IMR-90 (cell line): Measurements from ENCODE around the gene ZNF654. TPM values are rescaled to one million over a fixed set of nuclear protein-coding genes. Genes with fewer than 3 reads are reported as not detected.
A peak's percentile ranks its signal among the peaks of the same experiment; 100 is the strongest.

ENCODE experiments used
- ATAC-seq: fragments of 200-7000 bp; cut with Tn5 transposase; 2 replicates; pipeline ENCODE4 v1.9.1; 2020; ENCODE audit warnings: low read depth, mild to moderate bottlenecking, moderate library complexity
- BruUV-seq: library from RNA; stranded (reverse); fragments of 400-500 nt; replicated peaks from 2 replicates; lab custom pipeline; 2021; lab: Mats Ljungman, UMichigan
- CTCF ChIA-PET: fragments of 300-600 bp; formaldehyde crosslinking; extraction: SDS; loops from one replicate; lab custom pipeline; 2021; ENCODE audit warnings: antibody characterized with exemption; lab: Yijun Ruan, JAX
- POLR2A ChIA-PET: fragments of 300-600 bp; sonication (Branson Sonifier 250); formaldehyde crosslinking; loops from one replicate; lab custom pipeline; 2022; ENCODE audit warnings: antibody characterized with exemption; ENCODE audit not compliant: unreplicated experiment; lab: Charles Lee
- DNase-seq: peaks from one replicate; pipeline ENCODE4 v3.0.0; 2013
- H2AFZ ChIP-seq: replicated peaks from 2 replicates; pipeline ENCODE3; 2013; ENCODE audit warnings: low read length, mild to moderate bottlenecking; ENCODE audit not compliant: poor library complexity
- H2AK5ac ChIP-seq: 2 replicates; pipeline ENCODE4 v1.6.1; 2013; ENCODE audit warnings: low read depth, low read length, inconsistent platforms
- H2AK9ac ChIP-seq: replicated peaks from 2 replicates; pipeline ENCODE3; 2013; ENCODE audit warnings: mild to moderate bottlenecking, low read depth, low read length, moderate library complexity; ENCODE audit not compliant: poor library complexity
- H2BK120ac ChIP-seq: 2 replicates; pipeline ENCODE4 v1.6.1; 2013; ENCODE audit warnings: low read depth, low read length, inconsistent platforms
- H2BK15ac ChIP-seq: 3 replicates; pipeline ENCODE4 v1.6.1; 2013; ENCODE audit warnings: low read depth, low read length, inconsistent platforms
- H2BK20ac ChIP-seq: 2 replicates; pipeline ENCODE4 v1.6.1; 2013; ENCODE audit warnings: low read depth, mild to moderate bottlenecking, inconsistent platforms, low read length, moderate library complexity
- H2BK5ac ChIP-seq: 2 replicates; pipeline ENCODE4 v1.6.1; 2013; ENCODE audit warnings: mild to moderate bottlenecking, low read depth, low read length, inconsistent platforms; ENCODE audit not compliant: poor library complexity, severe bottlenecking
- H3K14ac ChIP-seq: replicated peaks from 2 replicates; pipeline ENCODE4 v1.6.1; 2013; ENCODE audit warnings: low read depth, low read length, inconsistent platforms
- H3K18ac ChIP-seq: 2 replicates; pipeline ENCODE4 v1.6.1; 2013; ENCODE audit warnings: low read depth, low read length, control low read depth
- H3K23ac ChIP-seq: 2 replicates; pipeline ENCODE4 v1.6.1; 2013; ENCODE audit warnings: low read depth, low read length, inconsistent platforms
- H3K27ac ChIP-seq: 2 replicates; pipeline ENCODE4 v1.5.1; 2013; ENCODE audit warnings: mild to moderate bottlenecking, control low read depth, low read length; ENCODE audit not compliant: insufficient read depth
- H3K27me3 ChIP-seq: 2 replicates; pipeline ENCODE4 v1.6.1; 2013; ENCODE audit warnings: low read length; ENCODE audit not compliant: control insufficient read depth, insufficient read depth
- H3K36me3 ChIP-seq: 2 replicates; pipeline ENCODE4 v1.6.1; 2013; ENCODE audit warnings: low read length, mixed read lengths; ENCODE audit not compliant: control insufficient read depth, insufficient read depth
- H3K4ac ChIP-seq: 2 replicates; pipeline ENCODE4 v1.6.1; 2013; ENCODE audit warnings: low read depth, low read length, inconsistent platforms
- H3K4me1 ChIP-seq: 2 replicates; pipeline ENCODE4 v1.6.1; 2013; ENCODE audit warnings: low read length, mixed read lengths; ENCODE audit not compliant: control insufficient read depth, insufficient read depth
- H3K4me2 ChIP-seq: 2 replicates; pipeline ENCODE4 v1.6.1; 2013; ENCODE audit warnings: low read depth, mild to moderate bottlenecking, control low read depth, low read length, moderate library complexity
- H3K4me3 ChIP-seq: 2 replicates; pipeline ENCODE4 v1.5.1; 2013; ENCODE audit warnings: low read depth, mild to moderate bottlenecking, control low read depth, low read length, moderate library complexity; ENCODE audit not compliant: insufficient read depth
- H3K56ac ChIP-seq: 2 replicates; pipeline ENCODE4 v1.6.1; 2013; ENCODE audit warnings: low read length, inconsistent platforms; ENCODE audit not compliant: insufficient read depth; ENCODE audit errors: extremely low read depth
- H3K79me1 ChIP-seq, 2 experiments: 2 replicates each; pipeline ENCODE4 v1.6.1; 2013; ENCODE audit warnings: low read length in 2 of 2, inconsistent platforms in 1 of 2, low read depth in 1 of 2
- H3K9ac ChIP-seq: 2 replicates; pipeline ENCODE4 v1.6.1; 2013; ENCODE audit warnings: low read depth, low read length, control low read depth
- H3K9me1 ChIP-seq: 2 replicates; pipeline ENCODE4 v1.6.1; 2013; ENCODE audit warnings: low read length, inconsistent platforms; ENCODE audit not compliant: insufficient read depth
- H3K9me3 ChIP-seq: 2 replicates; pipeline ENCODE4 v1.6.1; 2013; ENCODE audit warnings: low read length; ENCODE audit not compliant: control insufficient read depth, insufficient read depth
- H4K20me1 ChIP-seq: 2 replicates; pipeline ENCODE4 v1.6.1; 2013; ENCODE audit warnings: low read length, inconsistent platforms; ENCODE audit not compliant: insufficient read depth
- H4K5ac ChIP-seq: 2 replicates; pipeline ENCODE4 v1.6.1; 2013; ENCODE audit warnings: mild to moderate bottlenecking, low read depth, low read length, control low read depth
- H4K8ac ChIP-seq, 2 experiments: 2 replicates each; pipeline ENCODE4 v1.6.1; 2013; ENCODE audit warnings: low read depth in 2 of 2, low read length in 2 of 2, control low read depth in 1 of 2, inconsistent platforms in 1 of 2
- H4K91ac ChIP-seq: 2 replicates; pipeline ENCODE4 v1.6.1; 2013; ENCODE audit warnings: low read depth, low read length, inconsistent platforms; ENCODE audit not compliant: insufficient read depth
- CHD1 ChIP-seq: IDR thresholded peaks from 2 replicates; pipeline ENCODE4 v1.6.1; 2012; ENCODE audit warnings: low read depth, low read length, improper control_type of control experiment
- FOS ChIP-seq: fragments of 150-350 bp; IDR thresholded peaks from 2 replicates; pipeline ENCODE4 v1.6.1; 2016; ENCODE audit warnings: low read depth, low read length
- MAZ ChIP-seq: IDR thresholded peaks from 2 replicates; pipeline ENCODE4 v1.6.1; 2012; ENCODE audit warnings: low read depth, mild to moderate bottlenecking, low read length, improper control_type of control experiment, moderate library complexity, borderline replicate concordance
- RCOR1 ChIP-seq: IDR thresholded peaks from 2 replicates; pipeline ENCODE4 v1.6.1; 2012; ENCODE audit warnings: mild to moderate bottlenecking, low read length, improper control_type of control experiment; ENCODE audit not compliant: insufficient replicate concordance
- SMC3 ChIP-seq: fragments of 150-350 bp; IDR thresholded peaks from 2 replicates; pipeline ENCODE4 v1.6.1; 2016; ENCODE audit warnings: low read depth, mild to moderate bottlenecking, antibody characterized with exemption, low read length, moderate library complexity
- WGBS, 2 experiments: methylation state at CpG; one replicate each; pipeline versions ENCODE4 v1.1.5 to v1.1.7; 2013; ENCODE audit warnings: missing lambda C conversion rate in 2 of 2; ENCODE audit not compliant: insufficient read length in 1 of 2; ENCODE audit errors: extremely low coverage in 2 of 2; 5-methylcytosine and 5-hydroxymethylcytosine counted together
- dilution Hi-C: fragments of 300-500 bp; cut with HindIII; formaldehyde crosslinking; loops from one replicate; pipeline ENCODE4 v1.14.3; 2018; ENCODE audit warnings: low sequenced_read_pairs; ENCODE audit not compliant: unreplicated experiment
- in situ Hi-C: fragments of 300-500 bp; cut with MboI; formaldehyde crosslinking; loops from 3 replicates; pipeline ENCODE4 v1.14.3; 2019; ENCODE audit warnings: low sequenced_read_pairs, inconsistent platforms, mixed read lengths
- intact Hi-C: fragments of 100-400 bp; cut with micrococcal nuclease; formaldehyde crosslinking; loops from 2 replicates; pipeline ENCODE4 v1.10.0; 2022
- polyA plus RNA-seq, 3 experiments: library from polyadenylated mRNA; depleted of rRNA; stranded (reverse); fragments of >200 nt; gene quantifications; 2 replicates each; pipeline ENCODE4 v1.2.3, GENCODE V29; 2012; ENCODE audit warnings: low replicate concordance in 1 of 3
- total RNA-seq: library from RNA; depleted of rRNA; stranded (reverse); fragments of >200 nt; gene quantifications from 2 replicates; pipeline ENCODE4 v1.2.3, GENCODE V29; 2012
- TF ChIP-seq, protein P1 (sequence below): fragments of 150-350 bp; IDR thresholded peaks from 2 replicates; pipeline ENCODE4 v1.6.1; 2017; ENCODE audit warnings: mild to moderate bottlenecking, antibody characterized with exemption, low read length, low read depth
- TF ChIP-seq, protein P2 (sequence below): fragments of 150-350 bp; IDR thresholded peaks from 2 replicates; pipeline ENCODE4 v1.6.1; 2016; ENCODE audit warnings: low read depth, mild to moderate bottlenecking, low read length, moderate library complexity, borderline replicate concordance

The ZNF654 gene
- total and polyA plus RNA-seq, 2 of the 4 experiments (the other 2 are of a cell fraction): 3.3 to 11.5 TPM

DNA sequence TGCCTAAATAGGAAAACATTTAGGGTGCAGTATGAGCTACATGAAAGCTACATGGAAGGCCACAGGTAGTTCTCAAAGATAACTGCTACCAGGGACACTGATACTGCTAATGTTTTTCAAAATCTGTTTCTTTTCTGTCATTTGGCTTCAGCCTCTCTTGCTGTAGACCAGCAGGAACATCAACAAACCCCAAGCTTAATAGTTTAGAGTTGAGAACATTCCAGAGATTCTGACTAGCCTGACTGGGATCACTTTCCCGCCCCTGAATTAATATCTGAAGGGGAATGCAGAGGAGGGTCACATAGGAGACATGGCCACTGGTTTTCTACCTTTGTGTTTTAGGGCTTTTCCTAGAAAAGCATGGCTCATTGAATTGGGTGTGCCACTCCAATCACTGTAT is 73.8 kb downstream of the ZNF654 start:
- Histone ChIP-seq H3K4me1 (peaks cover 4% of the 10 kb centered on the region), H3K9me3 (no peaks in the 10 kb centered on the region), H4K8ac (no peak overlapping the region), H3K9ac (no peak overlapping the region), H2AK9ac (no peak overlapping the region), H3K23ac (no peak overlapping the region), H2BK5ac (peak overlapping the region; percentile 61), H3K56ac (no peak overlapping the region), H3K4ac (no peak overlapping the region), H3K4me2 (peak overlapping the region; percentile 60; the same call in 1 of the 2 replicates), H3K36me3 (peaks cover 6% of the 10 kb centered on the region), H3K9me1 (no peaks in the 10 kb centered on the region), H4K91ac (no peak overlapping the region), H2AFZ (no peak overlapping the region), H2BK15ac (no peak overlapping the region), H4K20me1 (no peaks in the 10 kb centered on the region), H3K14ac (no peak overlapping the region), H3K79me1 (peaks cover 0 to 9% of the 10 kb centered on the region in 2 experiments; a peak in 1 of 4 replicates), H3K18ac (no peak overlapping the region), H3K27ac (no peak overlapping the region), H2BK120ac (no peak overlapping the region), H2BK20ac (no peak overlapping the region), H2AK5ac (no peak overlapping the region), H3K27me3 (no peaks in the 10 kb centered on the region), H4K5ac (no peak overlapping the region), H3K4me3 (no peak overlapping the region)
- dilution Hi-C loops (no loop called here), intact Hi-C loops (no loop called here), in situ Hi-C loops (loop anchor here (25.0 kb wide), 1 partner anchor 1146 kb away; the partner anchor contains the start of gene VGLL3)
- no peak for DNase-seq
- POLR2A ChIA-PET: no interaction called here
- WGBS, 2 experiments: no CpG with 5 or more reads among the region's 1 CpG
- CTCF ChIA-PET: interaction anchor here (1.2 kb wide), 1 partner anchor 20 kb away, joined by 3 read pairs; no protein-coding TSS in a partner anchor
- ATAC-seq: peak; percentile 74
- TF ChIP-seq CHD1: no peak
- TF ChIP-seq, protein P1, sequence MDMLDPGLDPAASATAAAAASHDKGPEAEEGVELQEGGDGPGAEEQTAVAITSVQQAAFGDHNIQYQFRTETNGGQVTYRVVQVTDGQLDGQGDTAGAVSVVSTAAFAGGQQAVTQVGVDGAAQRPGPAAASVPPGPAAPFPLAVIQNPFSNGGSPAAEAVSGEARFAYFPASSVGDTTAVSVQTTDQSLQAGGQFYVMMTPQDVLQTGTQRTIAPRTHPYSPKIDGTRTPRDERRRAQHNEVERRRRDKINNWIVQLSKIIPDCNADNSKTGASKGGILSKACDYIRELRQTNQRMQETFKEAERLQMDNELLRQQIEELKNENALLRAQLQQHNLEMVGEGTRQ: no peak
- no peak for TF ChIP-seq SMC3
- TF ChIP-seq MAZ: no peak
- no peak for TF ChIP-seq RCOR1
- no peak for TF ChIP-seq FOS
- TF ChIP-seq, protein P2, sequence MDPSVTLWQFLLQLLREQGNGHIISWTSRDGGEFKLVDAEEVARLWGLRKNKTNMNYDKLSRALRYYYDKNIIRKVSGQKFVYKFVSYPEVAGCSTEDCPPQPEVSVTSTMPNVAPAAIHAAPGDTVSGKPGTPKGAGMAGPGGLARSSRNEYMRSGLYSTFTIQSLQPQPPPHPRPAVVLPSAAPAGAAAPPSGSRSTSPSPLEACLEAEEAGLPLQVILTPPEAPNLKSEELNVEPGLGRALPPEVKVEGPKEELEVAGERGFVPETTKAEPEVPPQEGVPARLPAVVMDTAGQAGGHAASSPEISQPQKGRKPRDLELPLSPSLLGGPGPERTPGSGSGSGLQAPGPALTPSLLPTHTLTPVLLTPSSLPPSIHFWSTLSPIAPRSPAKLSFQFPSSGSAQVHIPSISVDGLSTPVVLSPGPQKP: no peak
- BruUV-seq: no TSS peak
